Measurements from ENCODE around the gene ADGRF1. TPM values are rescaled to one million over a fixed set of nuclear protein-coding genes. Genes with fewer than 3 reads are reported as not detected.

ADGRF1 gene
- polyA plus RNA-seq, 1 of the 3 experiments (the other 2 are of a cell fraction): not detected

- no peaks in the 10 kb centered on the region; the same call in 1 of the 2 replicates for H3K27me3 ChIP-seq (ENCODE audit: insufficient read depth)
- 43% methylated on average over 4 of the region's 4 CpGs for whole genome bisulfite sequencing (ENCODE audit: low lambda C conversion rate)
- no peak overlapping the region for H3K27ac ChIP-seq (ENCODE audit: low read depth in 2 of 2, low read length in 1 of 2)
- no peaks in the 10 kb centered on the region for H3K9me3 ChIP-seq
- H3K36me3 ChIP-seq (replicated peaks in 1 of 2; ENCODE audit: control insufficient read depth in 1 of 2, insufficient read depth in 2 of 2, low read length in 1 of 2): no peaks in the 10 kb centered on the region
- H4K20me1 ChIP-seq (ENCODE audit: insufficient read depth): no peaks in the 10 kb centered on the region
- no peaks in the 10 kb centered on the region for H3F3A ChIP-seq (replicated peaks; ENCODE audit: insufficient read depth)
- H3K79me2 ChIP-seq (ENCODE audit: insufficient read depth): no peaks in the 10 kb centered on the region
- POLR2A ChIA-PET: no interaction called here
- H2AFZ ChIP-seq (ENCODE audit: low read depth): no peak overlapping the region
- peaks cover 0 to 13% of the 10 kb centered on the region in 2 experiments; a peak in 2 of 4 replicates for H3K4me1 ChIP-seq (ENCODE audit: control insufficient read depth in 1 of 2, insufficient read depth in 2 of 2, low read depth in 1 of 2, low read length in 1 of 2)
- CTCF ChIA-PET: no interaction called here
- no peak overlapping the region for H3K4me3 ChIP-seq (ENCODE audit: low read depth in 2 of 2, low read length in 1 of 2)
- H3K9me2 ChIP-seq: no peaks in the 10 kb centered on the region
- no peak overlapping the region for H3K9ac ChIP-seq
- no peak for DNase-seq
- TF ChIP-seq IRF3 (IDR thresholded peaks at IDR 0.05; ENCODE audit: low read depth, low read length) (no peak), FOXJ3 (CRISPR knock-in tag; IDR thresholded peaks at IDR 0.05) (no peak), FOSL2 (IDR thresholded peaks at IDR 0.05; ENCODE audit: borderline replicate concordance, low read depth) (no peak), EP300 (IDR thresholded peaks at IDR 0.05; ENCODE audit: borderline replicate concordance in 1 of 2, low read depth in 1 of 2, low read length in 1 of 2) (no peak), MAX (IDR thresholded peaks at IDR 0.05; ENCODE audit: low read depth) (no peak), EZH2phosphoT487 (IDR thresholded peaks at IDR 0.05; ENCODE audit: borderline replicate concordance, low read depth) (no peak), JUND (IDR thresholded peaks at IDR 0.05) (no peak)
- no peak overlapping the region for H3K4me2 ChIP-seq
Observed at GRCh38 chr6:47075168-47075567, 33.0 kb upstream of the ADGRF1 start.

- H3K9me3 ChIP-seq: no peaks in the 10 kb centered on the region
- no peaks in the 10 kb centered on the region; the same call in 1 of the 2 replicates for H3K27me3 ChIP-seq (ENCODE audit: insufficient read depth)
- no peaks in the 10 kb centered on the region for H3F3A ChIP-seq (replicated peaks; ENCODE audit: insufficient read depth)
- peaks cover 0 to 6% of the 10 kb centered on the region in 2 experiments; a peak in 2 of 4 replicates for H3K4me1 ChIP-seq (ENCODE audit: control insufficient read depth in 1 of 2, insufficient read depth in 2 of 2, low read depth in 1 of 2, low read length in 1 of 2)
- H4K20me1 ChIP-seq (ENCODE audit: insufficient read depth): no peaks in the 10 kb centered on the region
- no peaks in the 10 kb centered on the region for H3K9me2 ChIP-seq
- H3K79me2 ChIP-seq (ENCODE audit: insufficient read depth): no peaks in the 10 kb centered on the region
- POLR2A ChIA-PET: no interaction called here
- WGBS (ENCODE audit: low lambda C conversion rate): 54% methylated on average over 5 of the region's 5 CpGs
- CTCF ChIA-PET: interaction anchor here (0.9 to 1.1 kb wide), 2 partner anchors 12 to 237 kb away, joined by 3 read pairs; no protein-coding TSS in a partner anchor
- no peak overlapping the region for H2AFZ ChIP-seq (ENCODE audit: low read depth)
- TF ChIP-seq CTCF (IDR thresholded peaks at IDR 0.05) (peak; percentile 34; the same call in 1 of the 2 replicates), ELF1 (IDR thresholded peaks at IDR 0.05) (no peak)
- H3K4me3 ChIP-seq (ENCODE audit: low read depth in 2 of 2, low read length in 1 of 2): no peak overlapping the region
- H3K9ac ChIP-seq: no peak overlapping the region
- no peak overlapping the region for H3K27ac ChIP-seq (ENCODE audit: low read depth in 2 of 2, low read length in 1 of 2)
- DNase-seq: no peak
- no peak overlapping the region for H3K4me2 ChIP-seq
- H3K36me3 ChIP-seq (replicated peaks in 1 of 2; ENCODE audit: control insufficient read depth in 1 of 2, insufficient read depth in 2 of 2, low read length in 1 of 2): no peaks in the 10 kb centered on the region
Observed at GRCh38 chr6:47073125-47074110, 31.3 kb upstream of the ADGRF1 start.
